ENCODE measurements around the gene RGS6. TPM values are rescaled to one million over a fixed set of nuclear protein-coding genes. Genes with fewer than 3 reads are reported as not detected.

RGS6 gene
- total and polyA plus RNA-seq, 4 donors = 0.21 to 5.4 (median 0.45) TPM

DNA sequence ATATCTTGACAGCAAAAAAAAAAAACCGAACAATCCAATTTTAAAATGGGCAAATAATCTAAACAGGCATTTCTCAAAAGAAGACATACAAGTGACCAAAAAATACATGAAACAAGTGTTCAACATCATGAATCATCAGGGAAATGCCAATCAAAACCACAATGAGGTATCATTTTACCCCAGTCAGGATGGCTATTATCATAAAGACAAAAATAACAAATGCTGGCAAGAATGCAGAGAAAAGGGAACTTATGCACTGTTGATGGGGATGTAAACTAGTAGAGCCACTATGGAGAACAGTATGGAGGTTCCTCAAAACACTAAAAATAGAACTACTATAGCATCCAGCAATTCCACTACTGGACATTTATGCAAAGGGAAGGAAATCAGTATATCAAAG, 448.2 kb downstream of the RGS6 start:
- H3K9me3 ChIP-seq (ENCODE audit: control insufficient read depth in 4 of 4, insufficient read depth in 3 of 4, low read length in 3 of 4) = peaks cover 0 to 2% (median under 1%) of the 10 kb centered on the region in 4 donors
- no peaks in the 10 kb centered on the region for H3K36me3 ChIP-seq (ENCODE audit: control insufficient read depth in 4 of 4, insufficient read depth in 4 of 4, low read length in 4 of 4)
- TF ChIP-seq, protein P1, sequence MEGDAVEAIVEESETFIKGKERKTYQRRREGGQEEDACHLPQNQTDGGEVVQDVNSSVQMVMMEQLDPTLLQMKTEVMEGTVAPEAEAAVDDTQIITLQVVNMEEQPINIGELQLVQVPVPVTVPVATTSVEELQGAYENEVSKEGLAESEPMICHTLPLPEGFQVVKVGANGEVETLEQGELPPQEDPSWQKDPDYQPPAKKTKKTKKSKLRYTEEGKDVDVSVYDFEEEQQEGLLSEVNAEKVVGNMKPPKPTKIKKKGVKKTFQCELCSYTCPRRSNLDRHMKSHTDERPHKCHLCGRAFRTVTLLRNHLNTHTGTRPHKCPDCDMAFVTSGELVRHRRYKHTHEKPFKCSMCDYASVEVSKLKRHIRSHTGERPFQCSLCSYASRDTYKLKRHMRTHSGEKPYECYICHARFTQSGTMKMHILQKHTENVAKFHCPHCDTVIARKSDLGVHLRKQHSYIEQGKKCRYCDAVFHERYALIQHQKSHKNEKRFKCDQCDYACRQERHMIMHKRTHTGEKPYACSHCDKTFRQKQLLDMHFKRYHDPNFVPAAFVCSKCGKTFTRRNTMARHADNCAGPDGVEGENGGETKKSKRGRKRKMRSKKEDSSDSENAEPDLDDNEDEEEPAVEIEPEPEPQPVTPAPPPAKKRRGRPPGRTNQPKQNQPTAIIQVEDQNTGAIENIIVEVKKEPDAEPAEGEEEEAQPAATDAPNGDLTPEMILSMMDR (IDR thresholded peaks at IDR 0.05; ENCODE audit: control extremely low read depth, extremely low read depth) = no peak
- 91 to 93% methylated on average over 1 of the region's 1 CpG for WGBS, 2 donors
- ATAC-seq (ENCODE audit: insufficient read depth, low FRiP score) (no peak), DNase-seq (no peak)
- H3K4me3 ChIP-seq = no peak overlapping the region
- H3K27ac ChIP-seq (ENCODE audit: low read depth in 1 of 2, low read length in 1 of 2) = no peak overlapping the region
- H3K27me3 ChIP-seq (ENCODE audit: control insufficient read depth in 3 of 3, insufficient read depth in 3 of 3, low read length in 2 of 3) = no peaks in the 10 kb centered on the region
- no peaks in the 10 kb centered on the region for H3K4me1 ChIP-seq (ENCODE audit: control insufficient read depth in 5 of 5, insufficient read depth in 5 of 5, low read length in 5 of 5)
- no peak overlapping the region for H3K9ac ChIP-seq (ENCODE audit: insufficient read depth in 1 of 2, low read length in 2 of 2)

DNA sequence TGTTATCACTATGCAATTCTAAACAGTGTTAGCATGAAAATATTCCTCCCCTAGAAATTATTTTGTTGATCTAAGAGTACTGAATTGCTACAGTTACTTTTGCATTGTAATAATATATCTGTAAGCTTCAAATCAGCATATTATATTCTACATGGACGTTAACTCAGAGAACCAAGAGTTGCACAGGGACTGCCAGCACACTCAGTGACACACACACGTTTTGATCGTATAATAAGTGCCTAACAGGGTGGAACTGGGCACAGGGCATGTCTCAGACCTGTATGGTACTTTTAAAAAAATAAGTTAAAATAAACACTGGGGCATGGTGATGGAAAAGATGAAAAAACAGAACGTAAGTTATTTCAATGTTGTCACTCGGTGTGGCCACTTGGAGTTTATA, 451.6 kb downstream of the RGS6 start:
- Histone ChIP-seq H3K27ac (ENCODE audit: low read depth in 1 of 2, low read length in 1 of 2) (no peak overlapping the region), H3K36me3 (ENCODE audit: control insufficient read depth in 4 of 4, insufficient read depth in 4 of 4, low read length in 4 of 4) (no peaks in the 10 kb centered on the region), H3K9ac (ENCODE audit: insufficient read depth in 1 of 2, low read length in 2 of 2) (peak overlapping the region in 1 of 2 donors; percentile 65), H3K27me3 (ENCODE audit: control insufficient read depth in 3 of 3, insufficient read depth in 3 of 3, low read length in 2 of 3) (no peaks in the 10 kb centered on the region), H3K4me1 (ENCODE audit: control insufficient read depth in 5 of 5, insufficient read depth in 5 of 5, low read length in 5 of 5) (no peaks in the 10 kb centered on the region), H3K4me3 (no peak overlapping the region), H3K9me3 (ENCODE audit: control insufficient read depth in 4 of 4, insufficient read depth in 3 of 4, low read length in 3 of 4) (no peaks in the 10 kb centered on the region)
- WGBS, 2 donors = 59 to 73% methylated on average over 5 of the region's 5 CpGs
- TF ChIP-seq, protein P1 (IDR thresholded peaks at IDR 0.05; ENCODE audit: control extremely low read depth, extremely low read depth) = no peak
- no peak for ATAC-seq (ENCODE audit: insufficient read depth, low FRiP score)
- peak in 1 of 3 donors; percentile 6 for DNase-seq

DNA sequence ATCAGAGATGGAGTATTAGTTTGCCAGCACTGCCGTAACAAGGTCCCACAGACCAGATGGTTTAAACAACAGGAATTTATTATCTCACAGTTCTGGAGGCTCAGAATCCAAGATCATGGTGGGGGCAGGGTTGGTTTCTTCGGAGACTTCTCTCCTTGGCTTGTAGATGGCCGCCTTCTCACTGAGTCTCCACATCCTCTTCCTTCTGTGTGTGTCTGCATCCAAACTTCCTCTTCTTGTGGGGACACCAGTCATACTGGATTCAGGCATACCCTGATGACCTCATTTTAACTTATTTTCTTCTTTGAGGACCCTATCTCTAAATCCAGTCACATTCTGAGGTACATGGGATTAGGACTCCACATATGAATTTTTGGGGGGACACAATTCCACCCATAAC, 455.5 kb downstream of the RGS6 start:
- H3K4me3 ChIP-seq = no peak overlapping the region
- TF ChIP-seq, protein P1 (IDR thresholded peaks at IDR 0.05; ENCODE audit: control extremely low read depth, extremely low read depth) = no peak
- no peak overlapping the region for H3K27ac ChIP-seq (ENCODE audit: low read depth in 1 of 2, low read length in 1 of 2)
- ATAC-seq (ENCODE audit: insufficient read depth, low FRiP score) = no peak
- peaks cover 0 to 4% (median 0%) of the 10 kb centered on the region in 5 donors for H3K4me1 ChIP-seq (ENCODE audit: control insufficient read depth in 5 of 5, insufficient read depth in 5 of 5, low read length in 5 of 5)
- no peak for DNase-seq
- 54 to 75% methylated on average over 3 of the region's 3 CpGs for WGBS, 2 donors
- H3K9me3 ChIP-seq (ENCODE audit: control insufficient read depth in 4 of 4, insufficient read depth in 3 of 4, low read length in 3 of 4) = peaks cover 0 to 3% (median 0%) of the 10 kb centered on the region in 4 donors
- H3K36me3 ChIP-seq (ENCODE audit: control insufficient read depth in 4 of 4, insufficient read depth in 4 of 4, low read length in 4 of 4) = no peaks in the 10 kb centered on the region
- no peaks in the 10 kb centered on the region for H3K27me3 ChIP-seq (ENCODE audit: control insufficient read depth in 3 of 3, insufficient read depth in 3 of 3, low read length in 2 of 3)
- no peak overlapping the region for H3K9ac ChIP-seq (ENCODE audit: insufficient read depth in 1 of 2, low read length in 2 of 2)

DNA sequence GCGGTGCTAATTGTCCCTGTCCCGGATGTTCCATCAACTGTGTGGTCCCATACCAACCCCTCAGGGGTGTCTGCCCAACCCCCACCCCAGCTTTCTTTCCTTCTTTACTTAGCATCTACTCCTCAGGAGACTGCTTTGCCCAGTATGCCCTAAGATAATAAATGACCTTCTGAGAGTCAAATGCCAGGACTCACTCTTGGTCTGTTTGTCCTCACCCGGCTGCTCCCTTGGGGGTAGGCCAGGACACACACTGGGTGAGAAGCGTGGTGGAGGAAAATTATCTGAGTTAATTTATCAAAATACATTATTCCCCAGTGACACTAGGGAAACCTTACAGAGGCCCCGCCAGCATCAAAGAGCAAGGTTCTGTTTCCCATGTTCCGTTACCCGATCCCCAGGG, 457.0 kb downstream of the RGS6 start:
- DNase-seq (no peak), ATAC-seq (ENCODE audit: insufficient read depth, low FRiP score) (no peak)
- Histone ChIP-seq H3K4me3 (no peak overlapping the region), H3K4me1 (ENCODE audit: control insufficient read depth in 5 of 5, insufficient read depth in 5 of 5, low read length in 5 of 5) (peaks cover 0 to 4% (median 0%) of the 10 kb centered on the region in 5 donors), H3K27me3 (ENCODE audit: control insufficient read depth in 3 of 3, insufficient read depth in 3 of 3, low read length in 2 of 3) (no peaks in the 10 kb centered on the region), H3K27ac (ENCODE audit: low read depth in 1 of 2, low read length in 1 of 2) (no peak overlapping the region), H3K9me3 (ENCODE audit: control insufficient read depth in 4 of 4, insufficient read depth in 3 of 4, low read length in 3 of 4) (peaks cover 0 to 3% (median 0%) of the 10 kb centered on the region in 4 donors), H3K36me3 (ENCODE audit: control insufficient read depth in 4 of 4, insufficient read depth in 4 of 4, low read length in 4 of 4) (no peaks in the 10 kb centered on the region), H3K9ac (ENCODE audit: insufficient read depth in 1 of 2, low read length in 2 of 2) (no peak overlapping the region)
- 88 to 90% methylated on average over 7 of the region's 7 CpGs for WGBS, 2 donors
- TF ChIP-seq, protein P1 (IDR thresholded peaks at IDR 0.05; ENCODE audit: control extremely low read depth, extremely low read depth) = no peak

Data from lung (tissue), 12 donors.